Measurements from ENCODE around the gene NCAM1. TPM values are rescaled to one million over a fixed set of nuclear protein-coding genes. Genes with fewer than 3 reads are reported as not detected.
"Not testable (repeated sequence)": the region's sequence is repeated elsewhere in the genome, so short reads cannot be mapped to it uniquely, and the experiment has no call there.

Gene NCAM1
- total RNA-seq, result under 1 TPM in 1 of 2 experiments, not detected in 1; 0.39 TPM
- not detected for polyA plus RNA-seq

DNA sequence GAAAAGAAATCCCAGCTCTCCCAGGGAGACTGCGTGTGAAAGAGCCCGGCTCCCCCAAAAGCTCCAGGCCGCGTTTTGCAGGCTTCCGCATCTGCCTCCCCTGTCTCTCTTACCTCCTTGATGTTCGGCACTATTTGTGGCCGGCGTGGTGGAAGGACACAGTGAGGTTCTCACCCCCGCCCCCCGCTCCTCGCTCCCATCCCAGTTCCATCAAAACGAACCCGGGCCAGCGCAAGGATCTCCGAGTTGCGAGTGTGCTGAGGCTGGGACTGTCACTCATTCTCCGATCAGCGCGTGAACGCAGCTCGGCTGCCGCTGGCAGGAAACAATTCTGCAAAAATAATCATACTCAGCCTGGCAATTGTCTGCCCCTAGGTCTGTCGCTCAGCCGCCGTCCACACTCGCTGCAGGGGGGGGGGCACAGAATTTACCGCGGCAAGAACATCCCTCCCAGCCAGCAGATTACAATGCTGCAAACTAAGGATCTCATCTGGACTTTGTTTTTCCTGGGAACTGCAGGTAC lies at the start of gene NCAM1:
TSS of gene NCAM1 (plus strand) at position 275 of the 523 bp plus-strand sequence.
- DNase-seq, result peak in 4 of 5 donors; percentile 1 to 3 (median 2)
- Mint-ChIP-seq H3K36me3 (peaks cover 0 to 2% of the 10 kb centered on the region in 2 donors), H3K4me3 (peak within 1 kb of the TSS; percentile 76 to 93 (median 85)), H3K9me3 (peaks cover 0 to 4% (median 0%) of the 10 kb centered on the region in 8 donors), H3K4me1 (peaks cover 7 to 17% (median 13%) of the 10 kb centered on the region in 4 donors), H3K27ac (no peak within 1 kb of the TSS), H3K27me3 (peaks cover 42 to 45% of the 10 kb centered on the region in 2 donors)
- Histone ChIP-seq H3K9me3 (ENCODE audit: control insufficient read depth in 1 of 2, low read length in 2 of 2) (no peaks in the 10 kb centered on the region), H3K4me3 (ENCODE audit: low read length in 2 of 2) (peak within 1 kb of the TSS in 1 of 2 donors; percentile 22), H3K36me3 (ENCODE audit: insufficient read depth, low read length) (no peaks in the 10 kb centered on the region), H3K27me3 (ENCODE audit: insufficient read depth, low read length) (peaks cover 22% of the 10 kb centered on the region), H3K27ac (ENCODE audit: low read depth, low read length) (no peak within 1 kb of the TSS), H3K4me1 (ENCODE audit: insufficient read depth, low read length) (peaks cover 10% of the 10 kb centered on the region)
- ChIA-PET CTCF (ENCODE audit: partially characterized antibody) (no interaction called here), POLR2A (ENCODE audit: partially characterized antibody) (no interaction called here)
- intact Hi-C loops (cut with micrococcal nuclease), result no loop called here

DNA sequence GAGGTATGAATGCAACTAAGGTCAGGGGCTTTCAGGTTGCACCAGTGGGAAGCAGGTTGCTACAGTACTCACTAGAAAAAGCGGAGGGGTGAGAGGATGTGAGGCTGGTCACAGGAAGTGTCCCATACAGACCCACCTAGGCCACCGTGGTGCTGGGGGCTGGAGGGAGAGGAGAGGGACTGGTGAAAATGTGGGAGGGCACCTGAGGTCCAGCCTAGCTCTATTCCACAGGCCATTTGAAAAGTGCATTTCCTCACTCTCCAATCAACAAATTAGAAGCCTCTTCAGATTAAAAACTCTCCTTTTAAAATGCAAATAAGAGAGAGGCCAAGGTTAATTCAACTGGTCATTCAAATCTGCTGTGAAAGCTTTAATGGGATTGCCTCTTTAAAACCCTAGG lies 38.6 kb upstream of the NCAM1 start:
- no peaks in the 10 kb centered on the region for H3K4me1 Mint-ChIP-seq
- H3K36me3 Mint-ChIP-seq, result no peaks in the 10 kb centered on the region
- no peak overlapping the region for H3K27ac ChIP-seq (ENCODE audit: low read depth, low read length)
- no peaks in the 10 kb centered on the region for H3K27me3 ChIP-seq (ENCODE audit: insufficient read depth, low read length)
- POLR2A ChIA-PET (ENCODE audit: partially characterized antibody), result no interaction called here
- intact Hi-C loops (cut with micrococcal nuclease), result no loop called here
- no peaks in the 10 kb centered on the region for H3K4me1 ChIP-seq (ENCODE audit: insufficient read depth, low read length)
- no peak for DNase-seq
- no peak overlapping the region for H3K4me3 ChIP-seq (ENCODE audit: low read length in 2 of 2)
- CTCF ChIA-PET (ENCODE audit: partially characterized antibody), result no interaction called here
- no peak overlapping the region for H3K4me3 Mint-ChIP-seq
- no peaks in the 10 kb centered on the region for H3K36me3 ChIP-seq (ENCODE audit: insufficient read depth, low read length)
- peaks cover 0 to 2% of the 10 kb centered on the region in 2 donors for H3K27me3 Mint-ChIP-seq
- peaks cover 0 to 4% (median under 1%) of the 10 kb centered on the region in 8 donors for H3K9me3 Mint-ChIP-seq
- no peaks in the 10 kb centered on the region for H3K9me3 ChIP-seq (ENCODE audit: control insufficient read depth in 1 of 2, low read length in 2 of 2)
- no peak overlapping the region for H3K27ac Mint-ChIP-seq

DNA sequence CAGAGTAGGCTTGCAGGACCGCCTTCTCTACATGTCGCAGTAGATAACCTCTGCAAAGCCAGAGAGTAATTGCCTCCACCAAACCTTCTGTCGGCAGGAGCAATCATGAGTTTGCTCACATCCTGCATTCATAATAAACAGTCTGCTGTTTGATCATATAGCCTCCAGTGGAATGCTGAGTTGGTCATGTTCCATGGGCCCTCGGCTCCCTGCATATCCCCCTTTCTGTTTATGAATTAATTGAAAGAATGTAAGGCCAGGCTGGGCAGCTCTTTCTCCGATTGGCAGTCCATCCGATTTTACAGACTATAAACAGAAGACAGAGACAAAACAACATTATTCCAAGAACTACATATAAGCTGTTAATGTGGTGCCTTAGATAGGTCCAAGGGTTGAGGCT lies 36.4 kb upstream of the NCAM1 start:
- H3K27ac Mint-ChIP-seq; H3K9me3 Mint-ChIP-seq; H3K27ac ChIP-seq (ENCODE audit: low read depth, low read length); H3K4me3 ChIP-seq (ENCODE audit: low read length in 2 of 2); intact Hi-C loops (cut with micrococcal nuclease); POLR2A ChIA-PET (ENCODE audit: partially characterized antibody); H3K36me3 Mint-ChIP-seq; H3K27me3 ChIP-seq (ENCODE audit: insufficient read depth, low read length); CTCF ChIA-PET (ENCODE audit: partially characterized antibody); H3K4me3 Mint-ChIP-seq; H3K4me1 ChIP-seq (ENCODE audit: insufficient read depth, low read length); H3K4me1 Mint-ChIP-seq; H3K9me3 ChIP-seq (ENCODE audit: control insufficient read depth in 1 of 2, low read length in 2 of 2); H3K27me3 Mint-ChIP-seq; H3K36me3 ChIP-seq (ENCODE audit: insufficient read depth, low read length); DNase-seq: not testable (repeated sequence)

DNA sequence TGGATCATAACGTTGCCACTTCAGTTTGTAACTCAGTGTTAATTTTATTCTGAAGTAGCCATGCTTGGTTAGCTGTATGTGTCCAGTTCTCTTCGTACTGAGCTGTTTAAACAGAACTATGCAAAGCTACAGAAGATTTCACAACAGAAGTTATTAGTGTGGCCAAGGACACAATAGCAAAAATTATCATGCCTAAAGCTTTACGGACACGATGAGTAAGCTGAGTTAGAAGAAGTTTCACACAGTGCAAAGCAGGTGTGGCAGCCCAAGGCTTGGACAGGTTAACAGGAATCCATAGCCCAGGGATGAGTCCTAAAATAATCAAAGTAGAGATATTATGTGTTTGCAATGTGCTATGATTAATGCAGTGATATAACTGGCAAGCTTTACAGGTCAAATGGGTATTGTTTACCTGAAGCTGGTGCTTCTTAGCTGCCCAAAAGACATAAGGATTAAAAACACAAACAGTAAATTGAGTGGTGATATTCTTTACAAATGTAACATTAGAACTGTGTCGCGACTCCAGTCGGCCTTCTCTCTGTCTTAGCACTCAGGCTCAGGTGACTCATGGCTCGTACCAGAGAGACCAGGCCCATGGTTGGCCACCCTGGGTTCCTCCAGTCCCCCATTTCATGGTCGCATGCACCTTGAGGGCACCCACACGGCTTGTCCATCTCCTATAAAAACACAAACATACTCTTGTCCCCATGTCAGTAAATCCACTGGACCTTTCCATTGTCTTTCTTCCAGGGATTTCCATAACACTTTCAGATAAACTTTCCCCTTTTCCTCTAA lies 35.5 kb upstream of the NCAM1 start:
- H3K27ac Mint-ChIP-seq, result no peak overlapping the region
- no peaks in the 10 kb centered on the region for H3K27me3 ChIP-seq (ENCODE audit: insufficient read depth, low read length)
- no peak for DNase-seq
- no peaks in the 10 kb centered on the region for H3K4me1 Mint-ChIP-seq
- H3K36me3 ChIP-seq (ENCODE audit: insufficient read depth, low read length), result no peaks in the 10 kb centered on the region
- no peaks in the 10 kb centered on the region for H3K4me1 ChIP-seq (ENCODE audit: insufficient read depth, low read length)
- no peak overlapping the region for H3K4me3 ChIP-seq (ENCODE audit: low read length in 2 of 2)
- intact Hi-C loops (cut with micrococcal nuclease), result no loop called here
- CTCF ChIA-PET (ENCODE audit: partially characterized antibody), result no interaction called here
- peaks cover 0 to 3% (median 0%) of the 10 kb centered on the region in 8 donors for H3K9me3 Mint-ChIP-seq
- POLR2A ChIA-PET (ENCODE audit: partially characterized antibody), result no interaction called here
- no peaks in the 10 kb centered on the region for H3K9me3 ChIP-seq (ENCODE audit: control insufficient read depth in 1 of 2, low read length in 2 of 2)
- H3K36me3 Mint-ChIP-seq, result no peaks in the 10 kb centered on the region
- H3K27me3 Mint-ChIP-seq, result peaks cover 0 to 2% of the 10 kb centered on the region in 2 donors
- no peak overlapping the region for H3K4me3 Mint-ChIP-seq
- H3K27ac ChIP-seq (ENCODE audit: low read depth, low read length), result no peak overlapping the region

DNA sequence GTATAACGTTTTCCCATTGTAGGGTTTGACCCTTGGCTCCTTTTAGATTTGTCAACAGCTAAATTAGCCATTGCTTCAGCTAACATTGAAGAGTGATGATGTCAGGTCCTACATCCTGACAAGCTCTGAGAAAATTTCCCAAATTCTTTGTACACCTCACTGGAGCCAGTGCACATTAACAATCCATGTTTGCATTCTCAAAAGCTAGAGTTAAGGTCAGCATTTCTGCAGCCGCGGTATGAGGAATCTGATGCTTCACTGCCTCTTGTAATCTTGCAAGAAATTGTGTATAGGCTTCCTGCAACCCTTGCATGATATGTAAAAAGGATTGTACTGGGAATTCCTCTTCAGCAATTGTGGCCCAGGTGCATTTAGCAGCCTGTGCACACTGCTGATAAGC lies 33.1 kb upstream of the NCAM1 start:
- ChIA-PET POLR2A (ENCODE audit: partially characterized antibody) (no interaction called here), CTCF (ENCODE audit: partially characterized antibody) (no interaction called here)
- Mint-ChIP-seq H3K27me3 (peaks cover 0 to 2% of the 10 kb centered on the region in 2 donors), H3K4me1 (no peaks in the 10 kb centered on the region), H3K9me3 (peaks cover 0 to 6% (median 0%) of the 10 kb centered on the region in 8 donors), H3K27ac (no peak overlapping the region), H3K36me3 (no peaks in the 10 kb centered on the region), H3K4me3 (no peak overlapping the region)
- no peaks in the 10 kb centered on the region for H3K27me3 ChIP-seq (ENCODE audit: insufficient read depth, low read length)
- no peaks in the 10 kb centered on the region for H3K4me1 ChIP-seq (ENCODE audit: insufficient read depth, low read length)
- no peak for DNase-seq
- H3K36me3 ChIP-seq (ENCODE audit: insufficient read depth, low read length), result no peaks in the 10 kb centered on the region
- intact Hi-C loops (cut with micrococcal nuclease), result no loop called here
- no peak overlapping the region for H3K4me3 ChIP-seq (ENCODE audit: low read length in 2 of 2)
- H3K9me3 ChIP-seq (ENCODE audit: control insufficient read depth in 1 of 2, low read length in 2 of 2), result no peaks in the 10 kb centered on the region
- H3K27ac ChIP-seq (ENCODE audit: low read depth, low read length), result no peak overlapping the region

DNA sequence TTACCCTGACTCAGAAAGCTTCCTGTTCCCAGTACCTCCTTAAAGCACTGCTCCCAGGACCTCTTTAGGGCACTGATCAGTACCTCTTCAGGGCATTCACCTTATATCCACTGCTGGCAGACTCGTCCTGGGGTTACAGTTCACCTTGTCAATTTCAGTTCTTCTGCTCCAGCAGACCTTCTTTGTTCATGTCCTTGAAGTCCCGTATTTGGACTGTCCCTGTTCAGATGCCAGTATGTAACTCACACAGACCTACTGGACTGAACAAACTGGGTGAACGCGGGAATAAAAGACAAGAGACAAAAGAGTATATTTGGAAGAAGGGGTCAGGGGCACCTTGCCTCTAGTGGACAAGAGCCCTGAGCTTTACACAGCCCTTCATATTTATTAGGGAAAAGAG lies 31.8 kb upstream of the NCAM1 start:
- no peak for DNase-seq
- Mint-ChIP-seq H3K36me3 (no peaks in the 10 kb centered on the region), H3K27me3 (peaks cover 0 to 2% of the 10 kb centered on the region in 2 donors), H3K27ac (no peak overlapping the region), H3K4me3 (no peak overlapping the region), H3K9me3 (peaks cover 0 to 6% (median 0%) of the 10 kb centered on the region in 8 donors), H3K4me1 (no peaks in the 10 kb centered on the region)
- no peak overlapping the region for H3K4me3 ChIP-seq (ENCODE audit: low read length in 2 of 2)
- no peaks in the 10 kb centered on the region for H3K36me3 ChIP-seq (ENCODE audit: insufficient read depth, low read length)
- H3K27me3 ChIP-seq (ENCODE audit: insufficient read depth, low read length), result no peaks in the 10 kb centered on the region
- H3K4me1 ChIP-seq (ENCODE audit: insufficient read depth, low read length), result no peaks in the 10 kb centered on the region
- intact Hi-C loops (cut with micrococcal nuclease), result no loop called here
- ChIA-PET CTCF (ENCODE audit: partially characterized antibody) (no interaction called here), POLR2A (ENCODE audit: partially characterized antibody) (no interaction called here)
- H3K9me3 ChIP-seq (ENCODE audit: control insufficient read depth in 1 of 2, low read length in 2 of 2), result no peaks in the 10 kb centered on the region
- no peak overlapping the region for H3K27ac ChIP-seq (ENCODE audit: low read depth, low read length)

DNA sequence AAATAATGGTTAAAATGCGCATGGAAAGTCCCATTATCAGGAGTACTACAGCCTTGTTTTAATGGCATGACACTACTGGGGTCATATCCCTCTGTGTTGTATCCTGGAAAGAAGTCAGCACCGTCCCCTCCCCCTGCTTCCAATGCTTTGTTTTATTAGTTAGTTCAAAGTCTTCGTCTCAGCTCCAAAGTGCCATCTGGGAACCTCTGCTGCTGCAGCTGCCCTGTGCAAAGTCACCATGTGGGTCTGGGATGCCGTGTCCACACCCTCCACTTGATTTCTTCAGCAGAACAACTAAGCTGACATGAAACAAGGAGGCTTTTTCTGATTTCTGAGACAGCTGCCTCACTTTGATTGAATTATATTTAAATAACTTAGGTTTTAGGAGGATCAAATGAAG lies 29.5 kb upstream of the NCAM1 start:
- Mint-ChIP-seq H3K36me3 (no peaks in the 10 kb centered on the region), H3K4me1 (no peaks in the 10 kb centered on the region), H3K9me3 (peaks cover 0 to 6% (median 0%) of the 10 kb centered on the region in 8 donors), H3K27me3 (peaks cover 0 to 2% of the 10 kb centered on the region in 2 donors), H3K27ac (no peak overlapping the region), H3K4me3 (no peak overlapping the region)
- CTCF ChIA-PET (ENCODE audit: partially characterized antibody), result no interaction called here
- Histone ChIP-seq H3K9me3 (ENCODE audit: control insufficient read depth in 1 of 2, low read length in 2 of 2) (no peaks in the 10 kb centered on the region), H3K27ac (ENCODE audit: low read depth, low read length) (no peak overlapping the region), H3K4me1 (ENCODE audit: insufficient read depth, low read length) (no peaks in the 10 kb centered on the region), H3K27me3 (ENCODE audit: insufficient read depth, low read length) (no peaks in the 10 kb centered on the region), H3K4me3 (ENCODE audit: low read length in 2 of 2) (no peak overlapping the region), H3K36me3 (ENCODE audit: insufficient read depth, low read length) (no peaks in the 10 kb centered on the region)
- POLR2A ChIA-PET (ENCODE audit: partially characterized antibody), result no interaction called here
- no peak for DNase-seq
- intact Hi-C loops (cut with micrococcal nuclease), result no loop called here

Measured in CD4-positive, alpha-beta memory T cell (primary cell).